ENCODE measurements around the gene NUP188.
"Not testable (repeated sequence)": the region's sequence is repeated elsewhere in the genome, so short reads cannot be mapped to it uniquely, and the experiment has no call there.

The NUP188 gene

DNA sequence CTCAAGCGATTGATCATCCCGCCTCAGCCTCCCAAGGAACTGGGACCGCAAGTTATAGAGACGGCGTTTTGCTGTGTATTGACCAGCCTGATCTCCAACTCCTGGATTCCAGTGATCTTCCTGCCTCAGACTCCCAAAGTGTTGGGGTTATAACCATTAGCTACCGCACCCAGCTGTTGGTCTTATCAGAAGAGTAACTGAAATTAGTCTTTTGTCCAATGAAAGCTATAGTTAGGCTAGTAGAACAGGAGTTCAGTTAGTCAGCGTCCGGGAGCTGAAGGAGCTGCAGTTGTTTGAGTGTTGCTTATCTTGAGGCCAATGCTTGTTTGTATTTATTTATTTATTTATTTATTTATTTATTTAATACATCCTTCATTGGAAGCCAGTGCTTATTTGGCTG is 85.7 kb downstream of the NUP188 start:
- DNase-seq, result no peak

DNA sequence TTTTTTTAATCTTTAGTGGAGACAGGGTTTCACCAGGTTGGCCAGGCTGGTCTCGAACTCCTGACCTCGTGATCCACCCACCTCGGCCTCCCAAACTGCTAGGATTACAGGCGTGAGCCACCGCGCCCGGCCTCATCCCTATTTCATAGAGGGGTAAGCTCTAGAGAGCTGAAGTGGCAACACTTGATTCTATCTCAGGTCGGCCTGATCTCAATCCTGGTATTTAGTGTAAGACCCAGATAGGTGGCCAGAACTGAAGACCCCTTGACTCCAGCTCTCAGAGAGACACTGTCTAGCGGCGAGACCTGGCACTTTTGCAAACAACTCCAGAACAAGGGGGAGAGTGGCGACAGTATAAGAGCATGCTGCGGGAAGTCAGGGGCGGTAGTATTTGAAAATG is 88.3 kb downstream of the NUP188 start:
- not testable (repeated sequence) for DNase-seq

DNA sequence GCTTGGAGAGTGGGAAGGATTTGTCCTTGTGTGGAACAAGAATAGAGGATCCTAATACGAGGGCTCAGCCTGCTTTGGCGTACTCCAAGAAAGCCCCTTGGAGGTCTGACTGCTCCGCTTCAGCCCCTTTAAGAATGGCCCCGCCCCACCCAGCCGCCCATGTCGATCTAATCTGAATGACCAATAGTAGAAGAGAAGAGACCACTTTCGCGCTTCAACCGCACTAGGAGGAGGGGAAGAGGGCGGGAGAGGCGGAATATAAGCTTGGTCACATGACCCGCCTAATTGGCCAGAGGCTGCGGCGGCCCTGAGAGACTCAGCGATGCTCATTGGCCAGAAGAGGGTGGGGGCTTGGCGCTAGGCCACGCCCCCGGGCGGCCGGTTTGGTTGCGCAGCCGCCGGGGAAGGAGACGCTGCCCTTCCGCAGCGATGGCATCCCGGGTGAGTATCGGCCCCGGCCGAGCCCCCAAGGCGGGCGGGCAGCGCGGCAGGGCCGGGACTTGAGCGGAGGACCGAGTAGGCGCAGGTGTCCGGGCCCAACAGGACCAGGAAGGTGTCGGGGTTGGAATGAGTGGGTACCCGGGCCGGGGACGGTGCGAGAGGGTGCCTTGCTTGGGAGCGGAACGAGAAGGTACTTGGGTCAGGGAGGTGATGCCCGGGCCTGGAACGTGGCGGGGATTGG is 88.9 kb downstream of the NUP188 start, which contains the start of gene MIGA2:
TSS of gene MIGA2 (plus strand) at position 386 of the 682 bp plus-strand sequence. CDS start 3,969 bp downstream, outside the sequence.
- peak; percentile 91 for DNase-seq

DNA sequence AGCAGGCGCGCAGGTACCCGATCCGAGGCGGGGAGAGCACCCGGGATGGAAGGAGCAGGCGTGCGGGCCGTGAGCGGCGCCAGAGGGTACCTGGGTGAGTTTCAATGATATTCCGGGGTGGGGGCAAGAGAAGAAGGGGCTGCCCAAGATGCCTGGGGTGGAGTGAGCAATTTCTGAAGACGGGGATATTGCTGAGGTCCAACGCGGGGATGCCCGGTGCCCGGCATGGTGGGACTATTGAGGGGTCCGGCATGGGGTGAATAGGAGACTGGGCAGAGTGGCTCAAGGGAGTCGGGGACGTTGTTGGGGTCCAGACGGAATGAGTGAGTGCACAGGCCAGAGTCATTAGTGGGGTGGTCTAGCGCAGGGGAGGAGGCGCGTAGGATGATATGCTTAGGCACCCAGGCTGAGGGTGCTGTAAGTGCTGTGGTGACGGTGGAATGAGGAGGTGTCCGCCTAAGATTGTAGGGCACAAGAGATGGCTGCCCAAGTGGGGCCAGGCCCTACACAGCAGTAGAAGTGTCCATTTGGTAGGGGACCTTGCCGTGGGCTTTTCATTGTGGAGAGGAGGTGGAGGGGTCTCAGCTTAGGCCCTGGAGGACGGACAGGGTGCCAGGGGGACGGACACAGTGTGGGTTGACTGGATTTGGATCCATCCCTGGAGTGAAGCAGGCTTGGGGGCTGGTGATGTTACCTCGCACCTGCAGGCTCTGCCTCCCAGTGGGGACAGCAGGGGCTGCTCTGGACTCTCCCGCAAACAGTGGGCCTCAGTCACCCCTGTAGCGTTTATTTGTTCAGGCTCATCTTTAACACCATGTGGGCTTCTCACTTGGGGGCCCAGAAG is 89.6 kb downstream of the NUP188 start:
- DNase-seq, result no peak

DNA sequence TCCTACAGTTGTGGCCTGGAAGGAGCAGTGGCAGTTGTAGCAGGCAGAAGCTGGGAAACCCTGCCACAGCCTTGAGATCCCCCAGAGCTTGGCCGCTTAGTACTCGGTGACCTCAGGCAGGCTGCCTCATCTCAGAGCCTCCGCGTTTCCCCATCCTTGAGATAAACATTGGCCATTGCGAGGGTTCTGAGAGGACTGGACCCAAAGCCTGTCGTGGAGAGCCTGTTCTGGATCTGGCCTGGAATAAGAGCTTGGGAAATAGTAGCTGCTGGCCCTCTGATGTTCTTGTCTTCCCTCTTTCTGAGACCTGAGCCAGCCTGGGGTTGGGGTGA is 90.2 kb downstream of the NUP188 start:
- DNase-seq, result no peak

DNA sequence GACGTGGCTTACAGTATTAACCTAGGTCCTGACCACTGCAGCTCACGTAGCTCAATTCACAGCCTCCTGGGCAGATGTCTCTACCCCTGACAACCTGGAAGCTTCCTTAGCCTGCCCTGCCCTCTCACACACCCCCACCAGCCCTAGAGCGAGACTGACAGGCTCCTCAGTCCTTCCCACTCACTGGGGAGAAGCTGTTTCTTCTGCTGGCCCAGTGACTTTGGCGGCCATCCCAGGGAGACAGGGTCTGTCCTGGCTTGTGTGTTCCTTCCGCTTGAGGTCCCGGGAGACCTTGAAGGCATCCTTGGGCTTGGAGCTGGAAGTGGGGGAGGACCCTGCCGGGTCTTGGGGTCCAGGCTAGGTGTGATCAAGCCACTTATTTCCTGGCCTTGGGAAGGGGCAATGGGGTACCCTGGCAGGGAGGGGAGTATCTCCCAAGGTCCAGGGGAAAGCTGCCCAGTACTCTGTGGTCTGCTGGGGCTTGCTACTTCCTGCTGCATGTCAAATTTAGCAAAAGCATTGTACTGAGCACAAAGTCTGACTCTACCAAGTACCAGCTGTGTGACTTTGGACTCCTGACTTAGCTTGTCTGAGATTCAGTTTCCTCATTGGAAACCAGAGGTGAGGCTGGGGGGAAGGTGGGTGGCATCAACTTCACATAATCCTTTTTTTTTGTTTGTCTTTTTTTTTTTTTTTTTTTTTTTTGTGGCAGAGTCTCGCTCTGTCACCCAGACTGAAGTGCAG is 90.8 kb downstream of the NUP188 start:
- DNase-seq, result no peak

DNA sequence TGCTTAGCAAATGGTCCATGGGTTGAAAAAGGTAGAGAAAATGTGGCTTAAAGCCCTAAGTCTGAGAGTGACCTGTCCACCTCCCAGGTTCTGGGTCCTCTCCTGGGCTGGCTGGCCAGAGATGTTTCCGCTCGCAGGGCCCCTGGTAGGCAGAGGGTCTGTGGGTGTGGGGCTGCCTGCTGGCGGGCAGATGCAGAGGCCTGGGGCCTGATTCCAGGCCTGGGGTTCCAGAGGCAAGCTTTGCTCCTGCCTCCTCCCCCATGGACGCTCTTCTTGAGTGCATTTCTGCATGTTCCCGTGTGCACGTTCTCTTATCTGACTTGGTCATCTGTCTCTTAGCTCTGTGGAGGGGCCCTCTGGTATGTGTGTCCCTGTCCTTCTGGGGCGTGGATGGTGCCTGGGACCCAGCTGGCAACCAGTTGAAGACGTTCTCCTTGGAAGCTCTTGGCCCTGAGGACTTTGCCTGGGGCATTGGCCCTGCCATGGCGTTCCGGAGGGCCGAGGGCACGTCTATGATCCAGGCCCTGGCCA is 92.7 kb downstream of the NUP188 start:
- DNase-seq, result no peak

DNA sequence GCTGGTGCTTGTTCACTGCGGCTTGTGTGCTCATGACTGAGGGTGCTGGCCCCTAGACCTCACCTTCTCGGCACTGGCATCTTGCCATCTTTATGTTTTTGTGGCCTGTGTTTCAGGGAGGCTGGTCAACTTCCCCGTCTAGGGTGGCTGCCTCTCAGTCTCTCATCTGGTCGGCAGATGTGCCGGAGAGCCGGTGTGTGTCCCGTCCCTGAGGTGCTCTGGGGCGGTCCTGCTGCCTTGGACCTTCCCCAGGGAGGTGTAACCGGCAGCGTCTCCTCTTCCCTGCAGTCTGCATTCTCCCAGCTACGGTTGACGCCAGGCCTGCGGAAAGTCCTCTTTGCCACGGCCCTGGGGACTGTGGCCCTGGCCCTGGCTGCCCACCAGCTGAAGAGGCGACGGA is 94.5 kb downstream of the NUP188 start:
- no peak for DNase-seq

DNA sequence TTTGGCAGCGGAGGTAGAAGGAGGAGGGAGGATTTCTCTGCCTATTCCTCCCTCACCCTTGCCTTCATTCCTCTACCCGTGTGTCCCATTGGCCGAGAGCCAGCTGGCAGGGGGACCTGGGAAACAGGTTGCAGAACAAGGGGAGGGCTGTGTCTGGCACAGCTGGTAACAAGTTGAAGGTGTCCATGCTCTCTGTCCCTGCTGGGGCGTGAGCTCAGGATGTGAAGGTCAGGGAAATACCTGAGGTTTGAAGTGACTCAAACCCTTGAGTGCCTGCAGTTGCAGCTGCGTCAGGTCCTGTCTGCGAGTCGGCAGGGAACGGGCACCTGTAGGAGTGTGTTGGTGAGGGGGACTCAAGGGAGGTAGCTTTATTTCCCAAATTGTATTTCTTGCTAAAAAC is 105.1 kb downstream of the NUP188 start:
- DNase-seq, result no peak

DNA sequence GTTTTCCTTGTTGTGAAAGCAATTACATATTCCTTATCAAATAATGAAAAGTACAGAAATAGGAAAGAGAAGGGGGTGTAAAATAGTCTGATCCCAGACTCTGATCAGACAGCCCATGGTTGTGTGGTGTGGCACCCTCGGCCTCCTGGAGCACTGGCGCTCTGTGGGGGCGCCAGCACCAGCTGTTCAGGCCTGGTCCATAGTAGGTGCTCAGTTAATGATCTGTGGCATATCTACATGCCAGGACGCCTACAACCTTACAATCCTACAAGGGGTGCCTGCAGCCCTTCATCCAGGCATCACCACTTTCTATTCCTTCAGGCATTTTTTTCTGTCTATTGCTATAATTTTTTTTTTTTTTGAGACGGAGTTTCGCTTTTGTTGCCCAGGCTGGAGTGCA is 105.5 kb downstream of the NUP188 start:
- DNase-seq, result no peak

DNA sequence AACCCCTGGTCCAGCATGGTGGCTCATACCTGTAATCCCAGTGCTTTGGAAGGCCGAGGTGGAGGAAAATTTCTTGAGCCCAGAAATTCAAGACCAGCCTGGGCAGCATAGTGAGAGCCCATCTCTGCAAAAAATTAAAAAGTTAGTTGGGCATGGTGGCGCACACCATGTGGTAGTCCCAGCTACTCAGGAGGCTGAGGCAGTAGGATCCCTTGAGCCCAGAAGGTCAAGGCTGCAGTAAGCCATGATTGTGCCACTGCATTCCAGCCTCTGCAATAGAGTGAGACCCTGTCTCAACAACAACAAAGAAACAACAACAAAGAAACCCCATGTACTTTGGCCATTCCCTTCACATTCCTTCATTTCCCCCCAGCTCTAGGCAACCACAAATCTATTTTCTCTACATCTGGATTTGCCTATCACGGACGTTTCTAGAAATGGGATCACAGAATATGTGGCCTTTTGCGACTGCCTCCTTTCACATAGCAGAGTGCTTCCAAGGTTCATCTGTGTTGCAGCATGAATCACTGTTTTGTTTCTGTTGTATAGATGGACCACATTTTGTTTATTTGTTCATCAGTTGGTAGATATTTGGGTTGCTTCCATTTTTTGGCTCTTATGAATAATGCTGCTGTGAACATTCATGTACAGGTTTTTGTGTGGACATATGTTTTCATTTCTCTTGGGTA is 106.8 kb downstream of the NUP188 start:
- DNase-seq, result no peak
